GM13976 (cell line): ENCODE measurements around the gene GAB2.

Source experiments
- DNase-seq: peaks from one replicate; pipeline ENCODE4 v3.0.0; 2012; ENCODE audit warnings: low spot score
- in situ Hi-C: fragments of 300-500 bp; cut with MboI; formaldehyde crosslinking; loops from one replicate; pipeline ENCODE4 v1.12.0; 2022; ENCODE audit warnings: low sequenced_read_pairs, mixed read lengths, inconsistent platforms; ENCODE audit not compliant: unreplicated experiment
- TF ChIP-seq, protein P1 (sequence below): IDR thresholded peaks from 2 replicates; pipeline ENCODE4 v1.5.1; 2012; ENCODE audit warnings: borderline replicate concordance, mild to moderate bottlenecking; ENCODE audit not compliant: insufficient read depth; ENCODE audit errors: extremely low read depth, missing control alignments, control extremely low read depth

The GAB2 gene

DNA sequence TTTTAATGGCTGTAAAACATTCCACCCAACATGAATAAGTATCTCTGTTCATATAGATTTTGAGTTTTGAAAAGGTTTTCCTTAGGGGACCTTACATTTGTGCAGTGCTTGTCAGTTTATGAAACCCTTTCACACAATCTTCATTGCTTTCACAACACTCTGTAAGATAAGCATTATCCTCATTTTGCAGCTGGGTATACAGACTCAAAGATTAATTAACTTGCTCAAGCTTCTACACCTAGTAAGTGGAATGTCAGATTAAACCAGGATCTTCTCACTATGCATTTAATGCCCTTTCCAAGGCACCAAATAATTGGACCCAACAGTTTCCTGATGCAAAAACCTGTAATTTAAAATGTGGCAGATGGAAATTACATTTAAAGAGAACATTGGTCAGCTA, 11.6 kb upstream of the GAB2 start:
- no peak for DNase-seq
- in situ Hi-C loops, result no loop called here
- TF ChIP-seq, protein P1, sequence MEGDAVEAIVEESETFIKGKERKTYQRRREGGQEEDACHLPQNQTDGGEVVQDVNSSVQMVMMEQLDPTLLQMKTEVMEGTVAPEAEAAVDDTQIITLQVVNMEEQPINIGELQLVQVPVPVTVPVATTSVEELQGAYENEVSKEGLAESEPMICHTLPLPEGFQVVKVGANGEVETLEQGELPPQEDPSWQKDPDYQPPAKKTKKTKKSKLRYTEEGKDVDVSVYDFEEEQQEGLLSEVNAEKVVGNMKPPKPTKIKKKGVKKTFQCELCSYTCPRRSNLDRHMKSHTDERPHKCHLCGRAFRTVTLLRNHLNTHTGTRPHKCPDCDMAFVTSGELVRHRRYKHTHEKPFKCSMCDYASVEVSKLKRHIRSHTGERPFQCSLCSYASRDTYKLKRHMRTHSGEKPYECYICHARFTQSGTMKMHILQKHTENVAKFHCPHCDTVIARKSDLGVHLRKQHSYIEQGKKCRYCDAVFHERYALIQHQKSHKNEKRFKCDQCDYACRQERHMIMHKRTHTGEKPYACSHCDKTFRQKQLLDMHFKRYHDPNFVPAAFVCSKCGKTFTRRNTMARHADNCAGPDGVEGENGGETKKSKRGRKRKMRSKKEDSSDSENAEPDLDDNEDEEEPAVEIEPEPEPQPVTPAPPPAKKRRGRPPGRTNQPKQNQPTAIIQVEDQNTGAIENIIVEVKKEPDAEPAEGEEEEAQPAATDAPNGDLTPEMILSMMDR, result no peak

DNA sequence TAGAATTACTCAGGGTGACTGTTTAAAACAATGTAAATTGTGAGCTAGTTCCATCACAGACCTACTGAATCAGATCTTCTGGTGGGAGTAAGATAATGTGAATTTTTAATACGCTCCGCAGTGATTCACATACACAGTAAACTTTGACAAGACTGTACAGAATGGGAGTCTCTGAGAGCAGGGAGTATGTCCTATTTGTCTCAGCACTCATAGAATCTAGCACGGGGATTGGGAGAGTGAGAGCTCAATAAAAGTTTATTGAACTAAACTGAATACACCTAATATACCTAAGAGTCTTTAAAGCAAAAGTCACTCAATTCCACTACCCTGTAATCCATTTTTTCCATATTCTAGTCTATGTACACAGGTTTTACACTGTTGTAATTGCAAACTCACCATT, 11.2 kb upstream of the GAB2 start:
- TF ChIP-seq, protein P1, result no peak
- no peak for DNase-seq
- in situ Hi-C loops, result no loop called here

GRCh38 chr11:78428266-78428636, 10.6 kb upstream of the GAB2 start:
- DNase-seq, result no peak
- TF ChIP-seq, protein P1, result no peak
- in situ Hi-C loops, result no loop called here

- TF ChIP-seq, protein P1, result no peak
- in situ Hi-C loops, result no loop called here
- DNase-seq, result no peak
Measured at GRCh38 chr11:78427615-78428265, 10.1 kb upstream of the GAB2 start.

GRCh38 chr11:78426845-78427244, 9.2 kb upstream of the GAB2 start:
- TF ChIP-seq, protein P1, result no peak
- DNase-seq, result no peak
- in situ Hi-C loops, result no loop called here

DNA sequence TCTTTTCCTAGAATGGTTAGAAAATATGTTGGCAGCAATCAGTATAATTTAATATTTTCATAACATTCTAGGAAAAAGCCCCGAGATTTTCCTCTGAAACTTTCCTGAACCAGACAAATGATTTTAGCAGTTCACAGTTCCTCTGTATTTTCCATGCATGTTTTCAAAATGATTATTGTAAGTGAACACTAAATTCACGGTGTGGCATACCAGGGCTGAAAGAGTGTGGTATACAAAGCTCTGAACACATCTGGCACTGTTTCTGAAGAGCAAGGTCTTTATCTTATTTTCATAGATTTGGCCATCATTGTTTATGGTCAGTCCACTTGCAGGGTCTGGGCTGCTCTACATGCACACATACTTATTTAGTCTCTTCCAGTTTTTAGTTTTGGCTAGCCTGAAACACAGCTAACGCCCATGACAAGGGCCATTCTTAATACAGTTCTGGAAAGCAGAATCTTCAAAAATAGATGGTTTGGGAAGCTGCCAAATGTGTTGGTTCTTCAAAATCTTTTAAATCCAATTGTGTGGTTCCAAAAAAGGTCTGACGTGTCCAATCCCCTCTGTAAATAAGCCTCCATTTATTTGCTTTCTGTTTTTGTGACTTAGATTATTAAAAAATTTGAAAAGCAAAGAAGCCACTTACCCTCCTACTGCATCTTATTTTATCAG, 7.9 kb upstream of the GAB2 start:
- in situ Hi-C loops, result no loop called here
- TF ChIP-seq, protein P1, result no peak
- DNase-seq, result no peak
